Astrocyte of the cerebellum (primary cell): ENCODE results near the gene FSTL4.
"Not testable (repeated sequence)": the region's sequence is repeated elsewhere in the genome, so short reads cannot be mapped to it uniquely, and the experiment has no call there.

Experiments
- DNase-seq: peaks from one replicate; pipeline ENCODE4 v3.0.0-alpha.2; 2011; ENCODE audit warnings: low read depth
- H3K4me3 ChIP-seq: 2 replicates; pipeline ENCODE4 v1.5.1; 2011; ENCODE audit warnings: mild to moderate bottlenecking, low read depth, low read length, moderate library complexity
- CTCF ChIP-seq: IDR thresholded peaks from 2 replicates; pipeline ENCODE4 v1.5.1; 2012; ENCODE audit warnings: low read length, low read depth, moderate library complexity, mild to moderate bottlenecking; ENCODE audit errors: missing control alignments
- in situ Hi-C: cut with HindIII; loops from 2 replicates; pipeline ENCODE4 v1.10.0; 2017; ENCODE audit warnings: low sequenced_read_pairs

The FSTL4 gene

GRCh38 chr5:133398646-133399101, 213.7 kb downstream of the FSTL4 start:
- H3K4me3 ChIP-seq: no peak overlapping the region
- in situ Hi-C loops: no loop called here
- no peak for TF ChIP-seq CTCF
- no peak for DNase-seq

GRCh38 chr5:133397990-133398645, 214.2 kb downstream of the FSTL4 start:
- no peak for TF ChIP-seq CTCF
- H3K4me3 ChIP-seq: no peak overlapping the region
- in situ Hi-C loops: no loop called here
- no peak for DNase-seq

- in situ Hi-C loops: no loop called here
- DNase-seq: no peak
- no peak overlapping the region for H3K4me3 ChIP-seq
- no peak for TF ChIP-seq CTCF
These were observed 215.0 kb downstream of the FSTL4 start for GRCh38 chr5:133397348-133397747.

GRCh38 chr5:133396814-133397213, 215.5 kb downstream of the FSTL4 start:
- no peak overlapping the region for H3K4me3 ChIP-seq
- DNase-seq: no peak
- in situ Hi-C loops: no loop called here
- no peak for TF ChIP-seq CTCF

GRCh38 chr5:133396187-133396741, 216.1 kb downstream of the FSTL4 start:
- no peak for DNase-seq
- in situ Hi-C loops: no loop called here
- no peak for TF ChIP-seq CTCF
- H3K4me3 ChIP-seq: no peak overlapping the region

GRCh38 chr5:133395207-133395606, 217.1 kb downstream of the FSTL4 start:
- DNase-seq, H3K4me3 ChIP-seq, in situ Hi-C loops: not testable (repeated sequence)

GRCh38 chr5:133394477-133394817, 217.9 kb downstream of the FSTL4 start:
- not testable (repeated sequence) for DNase-seq, H3K4me3 ChIP-seq

More at GRCh38 chr5:133394477-133394817, 217.9 kb downstream of the FSTL4 start:
- in situ Hi-C loops: not testable (repeated sequence)
